ENCODE measurements around the gene PHACTR1.

PHACTR1 gene

DNA sequence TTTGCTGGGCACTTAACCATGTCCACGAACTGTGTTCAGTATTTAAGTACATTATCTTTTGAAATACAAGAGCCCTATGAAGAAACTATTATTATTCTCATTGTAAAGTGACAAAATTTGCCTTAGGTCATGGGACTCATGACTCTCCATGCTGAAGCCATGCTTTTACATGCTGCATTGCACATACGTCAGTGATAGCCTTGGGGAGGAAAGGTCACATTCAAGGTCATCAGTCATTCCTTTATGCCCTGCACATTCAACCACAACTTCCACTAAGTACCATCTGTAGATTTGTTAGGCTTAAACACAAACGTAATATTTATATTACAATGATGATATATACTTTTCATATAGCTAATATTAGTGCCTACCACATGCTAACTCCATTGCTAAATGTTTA lies 319.0 kb downstream of the PHACTR1 start:
- DNase-seq = no peak

- no peak for DNase-seq
These were observed 321.7 kb downstream of the PHACTR1 start for GRCh38 chr6:13038315-13038714.

DNA sequence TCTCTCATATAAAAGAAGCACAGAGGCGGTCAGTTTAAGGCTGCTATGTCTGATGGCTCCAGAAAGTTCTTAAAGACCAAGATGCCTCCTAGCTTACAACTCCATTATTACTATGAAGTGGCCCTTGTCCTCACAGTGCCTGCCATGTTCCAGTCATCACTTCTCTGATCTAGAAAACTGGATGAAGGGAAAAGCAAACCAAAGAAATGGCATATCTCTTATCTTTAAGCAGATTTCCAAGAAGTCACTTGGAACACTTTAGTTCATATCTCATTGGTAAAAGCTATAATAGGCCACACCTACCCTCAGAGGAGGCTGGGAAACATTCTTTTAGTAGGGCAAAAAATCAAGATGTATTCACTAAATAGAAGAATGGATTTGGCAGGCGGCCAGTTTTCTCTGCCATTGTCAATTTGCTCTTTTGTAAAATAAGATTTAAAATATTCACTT lies 322.2 kb downstream of the PHACTR1 start:
- no peak for DNase-seq

- DNase-seq = peak; percentile 17 to 36
These were observed 327.8 kb downstream of the PHACTR1 start for GRCh38 chr6:13044390-13044789.

DNA sequence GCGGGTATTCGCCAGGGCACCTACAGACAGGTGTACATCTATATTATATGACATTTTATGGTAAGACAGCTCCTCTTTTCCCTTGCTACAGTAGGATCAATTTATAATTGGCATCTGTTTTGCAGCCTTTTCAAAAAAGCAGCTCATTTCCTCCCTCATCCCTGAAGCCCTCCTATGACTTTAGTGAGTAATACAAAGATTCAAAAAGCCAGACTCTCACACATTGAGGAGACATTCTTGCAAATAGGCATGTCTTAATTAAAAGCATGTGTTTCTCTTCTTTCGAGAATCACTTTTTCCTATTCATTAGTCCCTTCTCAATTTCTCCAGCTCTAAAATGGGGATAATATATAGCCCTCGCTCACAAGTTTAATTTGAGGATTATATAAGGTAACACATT lies 328.3 kb downstream of the PHACTR1 start:
- DNase-seq = no peak

- no peak for DNase-seq
These were observed 329.1 kb downstream of the PHACTR1 start for GRCh38 chr6:13045676-13046075.

DNA sequence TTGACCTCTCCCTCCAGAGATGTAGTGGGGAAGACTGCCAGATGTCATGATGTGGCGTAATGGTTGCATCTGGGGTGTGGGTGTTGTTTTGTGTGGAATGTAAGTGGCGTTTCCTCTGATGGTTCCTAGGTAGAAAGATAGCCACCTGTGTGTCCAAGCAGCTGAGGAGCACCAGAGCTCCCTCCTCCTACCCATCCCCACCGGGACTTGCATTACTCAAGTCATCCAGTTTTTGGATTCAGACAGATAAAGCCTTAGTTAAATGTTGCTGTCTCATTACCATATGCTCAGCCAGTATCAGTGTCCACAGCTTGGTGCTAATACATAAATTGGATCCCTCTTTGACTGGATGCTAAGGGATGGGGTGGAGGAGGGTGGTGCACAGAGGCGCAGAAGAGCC lies 329.5 kb downstream of the PHACTR1 start:
- no peak for DNase-seq

DNA sequence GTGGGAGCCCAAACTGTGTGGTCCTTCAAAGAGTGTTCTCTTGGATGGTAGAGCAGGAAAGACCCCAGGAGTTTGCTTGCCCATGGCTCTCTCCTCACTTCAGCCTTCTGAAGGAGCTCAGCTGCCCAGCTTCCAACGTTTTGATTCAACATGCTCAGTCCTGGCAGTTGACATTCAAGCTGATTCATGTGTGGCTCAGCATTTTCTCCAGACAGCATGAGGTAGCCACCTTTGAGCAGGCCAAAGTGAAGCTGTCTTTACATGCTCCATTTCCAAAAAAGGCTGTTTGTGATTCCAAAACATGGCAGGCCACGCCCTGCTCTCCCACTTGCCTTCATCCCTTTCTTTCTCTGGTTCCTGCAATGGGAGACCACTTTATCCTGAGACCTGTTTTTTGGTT lies 331.5 kb downstream of the PHACTR1 start:
- DNase-seq = no peak

DNA sequence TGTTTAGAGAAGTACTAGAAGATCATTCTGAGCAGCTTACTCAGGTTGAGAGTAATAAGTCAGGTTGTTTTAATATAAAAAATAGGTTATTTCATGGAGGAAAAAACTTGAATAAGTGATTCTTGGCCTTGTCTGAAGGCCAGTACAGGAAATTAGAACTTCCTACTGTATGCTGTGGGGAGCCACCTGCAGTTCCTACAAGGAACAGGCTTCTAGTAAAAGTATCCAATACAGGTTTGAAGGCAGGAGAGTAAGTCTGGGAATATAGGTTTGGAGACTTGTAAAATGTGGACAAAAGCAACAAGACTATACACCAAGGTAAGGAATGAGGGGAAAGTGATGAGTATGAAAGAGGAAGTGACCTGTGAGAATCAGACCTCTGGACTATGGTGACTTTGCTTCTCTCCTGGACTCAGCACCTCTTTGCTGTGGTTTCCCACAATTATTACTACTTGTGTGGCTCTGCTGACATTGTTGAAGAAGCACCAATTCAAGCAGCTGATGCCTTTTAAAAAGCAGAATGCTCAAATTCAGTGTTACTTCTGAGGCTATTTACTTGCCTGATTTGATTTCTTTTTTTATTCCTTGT lies 333.2 kb downstream of the PHACTR1 start:
- no peak for DNase-seq

DNA sequence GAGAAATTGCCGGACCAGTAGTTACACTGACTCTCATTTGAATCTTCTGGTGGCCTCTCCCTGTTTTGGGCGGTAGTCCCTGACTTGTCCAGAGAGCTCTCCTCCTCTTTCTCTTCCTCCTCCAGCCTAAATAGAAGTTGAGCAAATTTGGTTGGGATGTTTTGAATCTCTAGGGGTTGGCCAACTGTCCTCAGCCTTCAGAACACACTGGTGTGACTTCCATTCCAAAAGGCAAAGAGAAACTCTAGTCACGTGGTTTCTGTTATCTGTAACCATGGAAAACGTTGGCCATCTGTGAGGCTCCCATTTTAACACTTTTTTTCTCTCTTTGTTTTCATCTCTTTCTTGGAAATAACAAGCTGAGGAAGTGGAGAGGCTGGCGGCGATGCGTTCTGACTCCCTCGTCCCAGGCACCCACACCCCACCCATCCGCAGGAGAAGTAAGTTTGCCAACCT lies 336.5 kb downstream of the PHACTR1 start:
- DNase-seq = no peak

DNA sequence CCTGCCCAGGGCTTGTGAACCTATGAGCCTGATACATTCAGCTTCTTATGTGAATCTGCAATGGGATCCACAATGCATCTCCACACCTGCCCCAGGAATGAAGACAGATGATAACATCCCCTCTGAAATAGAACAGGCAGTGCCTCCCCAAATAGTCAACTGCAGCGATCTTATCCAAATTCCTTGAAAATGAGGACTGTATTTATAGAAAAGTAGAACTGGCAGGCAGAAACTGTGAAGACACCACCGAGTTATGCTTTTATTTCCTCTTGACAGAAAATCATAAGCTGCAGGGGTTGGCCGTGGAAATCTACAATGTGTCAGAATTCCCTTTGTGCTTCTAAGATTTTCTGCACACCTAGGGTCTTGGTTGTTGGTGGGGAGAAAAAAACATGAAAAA lies 341.5 kb downstream of the PHACTR1 start:
- DNase-seq = no peak

DNA sequence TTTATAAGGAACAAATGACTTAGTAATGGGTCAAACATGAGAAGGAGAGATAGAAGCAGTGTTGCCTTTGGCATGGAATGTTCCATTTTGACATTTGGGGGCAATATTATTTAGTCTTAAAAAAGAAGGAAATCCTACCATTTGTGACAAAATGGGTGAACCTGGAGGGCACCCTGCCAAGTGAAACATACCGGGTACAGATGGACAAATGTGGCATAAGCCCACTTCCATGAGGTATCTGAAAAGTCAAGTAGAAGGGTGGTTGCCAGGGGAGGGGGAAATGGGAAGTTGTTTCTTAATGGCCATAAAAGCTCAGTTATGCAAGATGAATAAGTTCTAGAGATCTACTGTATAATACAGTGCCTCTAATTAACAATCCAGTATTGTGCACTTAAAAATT lies 342.5 kb downstream of the PHACTR1 start:
- no peak for DNase-seq

DNA sequence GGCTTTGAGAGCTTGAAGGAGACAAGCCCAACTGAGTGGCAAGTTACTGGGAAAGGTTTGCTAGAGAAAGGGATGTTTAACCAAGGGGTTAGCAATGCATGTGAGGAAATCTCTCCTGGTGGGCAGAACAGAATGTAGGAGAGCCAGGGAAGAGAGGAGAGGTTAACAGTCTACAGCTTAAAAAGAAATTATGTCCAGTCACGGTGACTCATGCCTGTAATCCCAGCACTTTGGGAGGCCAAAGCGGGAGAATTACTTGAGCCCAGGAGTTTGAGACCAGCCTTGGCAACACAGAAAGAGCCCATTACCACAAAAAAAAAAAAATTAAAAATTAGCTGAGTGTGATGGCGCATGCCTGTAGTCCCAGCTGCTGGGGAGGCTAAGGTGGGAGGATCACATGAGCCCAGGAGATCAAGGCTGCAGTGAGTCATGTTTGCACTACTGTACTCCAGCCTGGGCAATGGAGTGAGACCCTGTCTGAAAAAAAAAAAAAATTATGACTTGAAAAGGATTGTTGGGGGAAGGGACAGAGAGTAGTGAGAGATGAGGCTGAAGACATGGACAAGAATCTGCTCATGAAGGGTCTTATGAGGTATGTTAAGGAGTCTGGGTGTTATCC lies 346.8 kb downstream of the PHACTR1 start:
- DNase-seq = no peak

DNA sequence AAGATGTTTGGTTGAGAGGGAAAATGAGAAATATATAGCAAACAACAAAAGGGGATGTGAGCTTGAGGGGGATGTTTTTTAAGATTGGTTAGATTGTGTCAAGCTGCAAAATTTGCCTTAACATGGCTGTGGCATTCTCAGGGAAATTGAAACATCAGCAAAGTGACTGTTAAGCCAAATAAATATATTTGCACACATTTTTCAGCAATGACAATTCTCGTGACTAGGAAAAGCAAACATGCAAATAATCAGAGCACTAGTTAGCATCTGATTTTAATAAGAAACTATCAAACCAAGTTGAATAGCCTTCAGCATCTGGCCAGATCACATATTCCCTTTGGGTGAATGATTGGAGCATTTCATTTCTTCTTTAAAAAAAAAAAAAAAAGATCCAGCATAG lies 349.0 kb downstream of the PHACTR1 start:
- no peak for DNase-seq

DNA sequence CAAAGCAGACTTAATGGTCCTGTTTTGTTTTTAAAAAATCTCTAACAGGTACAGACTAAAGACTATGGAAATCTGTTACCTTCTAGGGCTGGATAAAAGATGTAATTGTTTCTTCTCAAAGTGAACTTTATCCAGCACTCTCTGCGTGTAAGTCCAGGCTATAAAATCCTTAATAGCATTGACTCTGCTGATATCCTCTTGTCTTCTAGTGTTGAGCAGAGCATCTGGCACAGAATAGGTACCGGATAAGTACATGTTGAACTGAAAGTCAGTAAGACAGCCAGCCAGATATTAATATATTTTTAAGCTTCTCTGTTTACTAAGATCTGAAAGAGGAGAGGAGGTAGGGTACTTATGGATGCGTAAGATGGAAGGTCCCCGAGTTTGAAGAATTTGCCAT lies 349.5 kb downstream of the PHACTR1 start:
- DNase-seq = no peak

GRCh38 chr6:13066820-13067219 lies 350.3 kb downstream of the PHACTR1 start:
- no peak for DNase-seq

- DNase-seq = peak; percentile 16 to 32
These were observed 352.1 kb downstream of the PHACTR1 start for GRCh38 chr6:13068586-13069210.

DNA sequence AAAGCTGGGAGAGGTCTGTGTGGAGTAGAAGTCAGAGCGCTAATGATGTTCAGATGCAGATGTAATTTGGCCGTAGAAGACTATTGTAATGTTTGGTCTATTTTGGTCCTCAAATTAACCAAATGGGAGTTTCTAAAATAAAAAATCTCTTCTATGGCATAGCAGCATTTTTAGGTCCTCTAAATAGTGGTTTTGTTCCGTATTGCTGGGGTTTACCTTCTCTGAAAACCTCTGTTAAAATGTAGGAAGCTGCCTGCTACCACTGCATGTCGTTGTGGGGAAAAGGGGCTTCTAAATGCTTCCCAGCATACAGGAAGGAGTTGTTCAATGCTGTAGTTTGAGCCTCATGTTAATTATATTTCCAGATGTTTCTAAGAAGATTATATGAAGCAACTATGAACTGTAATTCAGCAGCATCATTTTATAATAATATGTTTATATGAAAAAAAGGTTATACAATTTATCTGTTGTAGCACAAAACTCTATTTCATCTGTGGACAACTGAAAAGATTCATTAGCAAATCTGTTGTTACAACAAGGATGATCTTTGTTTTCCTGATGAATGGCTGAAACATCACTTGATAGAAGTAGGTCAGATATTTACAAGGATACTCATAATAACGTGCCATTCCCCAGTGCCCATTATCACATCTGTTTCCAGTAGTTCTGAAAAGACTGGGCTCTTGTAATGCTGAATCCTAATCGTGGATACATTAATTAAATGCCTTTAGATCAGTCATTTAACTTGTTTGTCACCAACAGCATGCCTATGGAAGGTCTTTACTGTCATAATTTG lies 355.2 kb downstream of the PHACTR1 start:
- no peak for DNase-seq

DNA sequence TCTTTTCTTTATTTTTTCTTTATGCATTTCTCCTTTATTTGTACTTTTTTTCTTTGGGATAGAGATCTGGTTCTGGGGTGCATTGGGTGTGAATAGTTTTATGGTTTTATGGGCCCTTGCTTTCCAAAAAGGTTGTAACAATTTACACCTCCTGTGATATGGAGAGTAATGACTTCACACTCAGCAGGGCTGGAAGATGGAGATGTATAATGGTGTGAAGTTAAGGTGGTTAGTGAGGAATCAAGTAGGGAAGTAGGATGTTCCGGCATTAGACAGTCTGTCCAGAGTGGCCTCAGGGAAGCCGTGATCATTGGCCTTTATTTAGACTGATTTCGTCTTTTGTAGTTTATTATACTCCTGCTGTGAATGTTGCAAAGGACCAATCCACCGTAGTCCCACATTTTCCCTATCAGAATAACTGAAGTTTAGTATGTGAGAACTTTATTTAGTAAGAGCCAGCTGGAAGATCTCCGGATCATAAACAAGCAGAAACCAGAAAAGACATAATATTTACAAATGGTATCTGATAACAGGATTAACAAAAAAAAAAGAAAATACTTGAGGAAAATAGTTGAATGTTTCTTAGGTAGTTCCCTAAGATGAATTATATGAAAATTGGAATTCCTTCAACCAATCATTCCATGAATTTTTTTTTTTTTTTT lies 356.2 kb downstream of the PHACTR1 start:
- DNase-seq = no peak

- DNase-seq = peak in 1 of 2 donors; percentile 12
These were observed 358.0 kb downstream of the PHACTR1 start for GRCh38 chr6:13074415-13075140.

- DNase-seq = peak; percentile 26 to 50
These were observed 358.7 kb downstream of the PHACTR1 start for GRCh38 chr6:13075141-13075845.

DNA sequence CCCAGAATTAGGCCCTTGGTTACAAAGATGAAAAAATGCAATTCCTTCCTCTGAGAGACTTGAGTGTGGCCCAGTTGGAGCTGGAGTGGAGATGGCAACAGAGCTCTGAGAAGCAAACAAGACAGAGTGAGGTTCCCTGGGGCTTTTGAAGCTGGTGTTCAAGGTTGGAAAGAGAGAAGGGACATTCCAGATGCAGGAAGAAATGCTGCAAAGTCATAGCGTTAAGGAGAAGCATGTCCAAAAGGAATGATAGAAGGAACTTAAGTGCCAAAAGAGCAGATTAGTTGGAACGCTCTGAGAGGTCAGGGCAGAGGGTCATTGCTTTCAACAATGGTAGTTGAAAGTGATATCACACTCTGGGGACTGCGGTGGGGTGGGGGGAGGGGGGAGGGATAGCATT lies 360.0 kb downstream of the PHACTR1 start:
- no peak for DNase-seq

All from inflammatory macrophage treated with lipopolysaccharide for 1 hour (primary cell).